Epidermal melanocyte (primary cell): ENCODE measurements around the gene KRTAP10-1.
"Not testable (repeated sequence)": the region's sequence is repeated elsewhere in the genome, so short reads cannot be mapped to it uniquely, and the experiment has no call there.

Experiments used
- DNase-seq: peaks from one replicate; pipeline ENCODE4 v3.0.0; 2011; ENCODE audit warnings: low spot score; ENCODE audit not compliant: insufficient read length

KRTAP10-1 gene

GRCh38 chr21:44505673-44506278, 34.2 kb downstream of the KRTAP10-1 start:
- DNase-seq: no peak

- DNase-seq: no peak
Measured at GRCh38 chr21:44503901-44504399, 36.0 kb downstream of the KRTAP10-1 start.

GRCh38 chr21:44503006-44503889, 36.7 kb downstream of the KRTAP10-1 start:
- not testable (repeated sequence) for DNase-seq

- DNase-seq: no peak
Measured at GRCh38 chr21:44502171-44502958, 37.6 kb downstream of the KRTAP10-1 start.

- no peak for DNase-seq
Measured at GRCh38 chr21:44500111-44500510, 39.9 kb downstream of the KRTAP10-1 start.

GRCh38 chr21:44499631-44500030, 40.4 kb downstream of the KRTAP10-1 start:
- DNase-seq: no peak

- no peak for DNase-seq
Measured at GRCh38 chr21:44499211-44499560, 40.8 kb downstream of the KRTAP10-1 start.

- DNase-seq: no peak
Measured at GRCh38 chr21:44498280-44499210, 41.5 kb downstream of the KRTAP10-1 start.

GRCh38 chr21:44497703-44498126, 42.3 kb downstream of the KRTAP10-1 start:
- DNase-seq: no peak

GRCh38 chr21:44496564-44497550, 43.1 kb downstream of the KRTAP10-1 start:
- no peak for DNase-seq

GRCh38 chr21:44495611-44496563, 44.1 kb downstream of the KRTAP10-1 start:
- DNase-seq: no peak

GRCh38 chr21:44494956-44495355, 45.0 kb downstream of the KRTAP10-1 start:
- DNase-seq: no peak

- no peak for DNase-seq
Measured at GRCh38 chr21:44494418-44494817, 45.6 kb downstream of the KRTAP10-1 start.

- DNase-seq: no peak
Measured at GRCh38 chr21:44492567-44493385, 47.2 kb downstream of the KRTAP10-1 start.

GRCh38 chr21:44490816-44491215, 49.2 kb downstream of the KRTAP10-1 start:
- DNase-seq: no peak

- DNase-seq: no peak
Measured at GRCh38 chr21:44490405-44490804, 49.6 kb downstream of the KRTAP10-1 start.

GRCh38 chr21:44489962-44490361, 50.0 kb downstream of the KRTAP10-1 start:
- no peak for DNase-seq
